ENCODE measurements around the gene PTGFRN. TPM values are rescaled to one million over a fixed set of nuclear protein-coding genes. Genes with fewer than 3 reads are reported as not detected.

The PTGFRN gene
- total RNA-seq, 1 experiment from 2014 or later: 60.6 TPM

- Histone ChIP-seq H3K4me3 (replicated peaks in 1 of 2; ENCODE audit: low read depth in 1 of 2, low read length in 2 of 2) (no peak overlapping the region), H3K9ac (ENCODE audit: low read length) (no peak overlapping the region), H3K27me3 (ENCODE audit: insufficient read depth, low read length) (no peaks in the 10 kb centered on the region), H3K79me2 (ENCODE audit: insufficient read depth, low read length) (peaks cover 15% of the 10 kb centered on the region), H3K9me2 (ENCODE audit: insufficient read depth) (no peaks in the 10 kb centered on the region), H4K20me1 (ENCODE audit: insufficient read depth) (no peaks in the 10 kb centered on the region), H3K36me3 (ENCODE audit: control insufficient read depth in 1 of 2, insufficient read depth in 2 of 2, low read length in 2 of 2) (no peaks in the 10 kb centered on the region), H3K9me3 (ENCODE audit: control insufficient read depth in 1 of 2, insufficient read depth in 1 of 2, low read depth in 1 of 2, low read length in 2 of 2) (no peaks in the 10 kb centered on the region), H3K4me1 (ENCODE audit: control insufficient read depth in 1 of 2, insufficient read depth in 2 of 2, low read length in 2 of 2) (no peaks in the 10 kb centered on the region), H3K4me2 (ENCODE audit: low read length) (no peak overlapping the region), H3K27ac (ENCODE audit: low read depth, low read length) (no peak overlapping the region), H2AFZ (ENCODE audit: low read depth, low read length, poor library complexity, severe bottlenecking) (no peak overlapping the region)
- RAD21 ChIA-PET (ENCODE audit: low non-redundant PET in 1 of 2, low total read pairs in 2 of 2, uncharacterized antibody in 2 of 2, unreplicated experiment in 2 of 2): no interaction called here
- TF ChIP-seq EGR1 (IDR thresholded peaks at IDR 0.05; ENCODE audit: low read depth) (no peak), POLR2AphosphoS5 (IDR thresholded peaks at IDR 0.05; ENCODE audit: low read depth, low read length) (no peak), CEBPB (IDR thresholded peaks at IDR 0.05; ENCODE audit: low read depth) (no peak), SRF (IDR thresholded peaks at IDR 0.05; ENCODE audit: low read depth) (no peak), SP1 (IDR thresholded peaks at IDR 0.05; ENCODE audit: low read depth) (no peak), MAX (IDR thresholded peaks at IDR 0.05) (no peak), FOSL1 (IDR thresholded peaks at IDR 0.05; ENCODE audit: low read depth) (no peak), ZNF274 (IDR thresholded peaks at IDR 0.05; ENCODE audit: low read depth, low read length) (no peak), POLR2A (IDR thresholded peaks at IDR 0.05; ENCODE audit: borderline replicate concordance, extremely low read depth, insufficient read depth, insufficient read length) (no peak), ATF3 (IDR thresholded peaks at IDR 0.05) (no peak)
- TF ChIP-seq, protein P1, sequence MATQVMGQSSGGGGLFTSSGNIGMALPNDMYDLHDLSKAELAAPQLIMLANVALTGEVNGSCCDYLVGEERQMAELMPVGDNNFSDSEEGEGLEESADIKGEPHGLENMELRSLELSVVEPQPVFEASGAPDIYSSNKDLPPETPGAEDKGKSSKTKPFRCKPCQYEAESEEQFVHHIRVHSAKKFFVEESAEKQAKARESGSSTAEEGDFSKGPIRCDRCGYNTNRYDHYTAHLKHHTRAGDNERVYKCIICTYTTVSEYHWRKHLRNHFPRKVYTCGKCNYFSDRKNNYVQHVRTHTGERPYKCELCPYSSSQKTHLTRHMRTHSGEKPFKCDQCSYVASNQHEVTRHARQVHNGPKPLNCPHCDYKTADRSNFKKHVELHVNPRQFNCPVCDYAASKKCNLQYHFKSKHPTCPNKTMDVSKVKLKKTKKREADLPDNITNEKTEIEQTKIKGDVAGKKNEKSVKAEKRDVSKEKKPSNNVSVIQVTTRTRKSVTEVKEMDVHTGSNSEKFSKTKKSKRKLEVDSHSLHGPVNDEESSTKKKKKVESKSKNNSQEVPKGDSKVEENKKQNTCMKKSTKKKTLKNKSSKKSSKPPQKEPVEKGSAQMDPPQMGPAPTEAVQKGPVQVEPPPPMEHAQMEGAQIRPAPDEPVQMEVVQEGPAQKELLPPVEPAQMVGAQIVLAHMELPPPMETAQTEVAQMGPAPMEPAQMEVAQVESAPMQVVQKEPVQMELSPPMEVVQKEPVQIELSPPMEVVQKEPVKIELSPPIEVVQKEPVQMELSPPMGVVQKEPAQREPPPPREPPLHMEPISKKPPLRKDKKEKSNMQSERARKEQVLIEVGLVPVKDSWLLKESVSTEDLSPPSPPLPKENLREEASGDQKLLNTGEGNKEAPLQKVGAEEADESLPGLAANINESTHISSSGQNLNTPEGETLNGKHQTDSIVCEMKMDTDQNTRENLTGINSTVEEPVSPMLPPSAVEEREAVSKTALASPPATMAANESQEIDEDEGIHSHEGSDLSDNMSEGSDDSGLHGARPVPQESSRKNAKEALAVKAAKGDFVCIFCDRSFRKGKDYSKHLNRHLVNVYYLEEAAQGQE (IDR thresholded peaks at IDR 0.05; ENCODE audit: low read depth): no peak
- DNase-seq (ENCODE audit: low read depth, low spot score) (no peak), ATAC-seq (no peak)
- BruUV-seq (replicated peaks): no TSS peak
- intact Hi-C loops (cut with micrococcal nuclease): loop anchor here (10.0 kb wide), 1 partner anchor 199 kb away; no protein-coding TSS in a partner anchor
- CTCF ChIA-PET: no interaction called here
- POLR2A ChIA-PET: no interaction called here
Measured at GRCh38 chr1:116933606-116934515, 24.1 kb downstream of the PTGFRN start.

Measured in HCT116 (cell line).